Transverse colon (tissue), 4 donors: Measurements from ENCODE around the gene MGAT5B. TPM values are rescaled to one million over a fixed set of nuclear protein-coding genes. Genes with fewer than 3 reads are reported as not detected.

ENCODE experiments used
- DNase-seq: peaks from one replicate; pipeline ENCODE4 v3.0.0-alpha.2; 2019
- H3K27ac ChIP-seq, 4 donors: fragments of 200-600 bp; sonication (generic); 2 replicates each; pipeline ENCODE4 v1.5.1; 2016 to 2018; ENCODE audit warnings: inconsistent platforms in 4 of 4
- H3K27me3 ChIP-seq: fragments of 200-600 bp; sonication (generic); 2 replicates; pipeline ENCODE4 v1.5.1; 2017; ENCODE audit warnings: inconsistent platforms
- H3K36me3 ChIP-seq, 4 donors: fragments of 200-600 bp; sonication (generic); 2 replicates each; pipeline ENCODE4 v1.5.1; 2017 to 2019; ENCODE audit warnings: inconsistent platforms in 4 of 4
- H3K4me1 ChIP-seq, 4 donors: fragments of 200-600 bp; sonication (generic); 2 replicates each; pipeline ENCODE4 v1.5.1; 2017 to 2020; ENCODE audit warnings: inconsistent platforms in 4 of 4
- H3K4me3 ChIP-seq, 4 donors: fragments of 200-600 bp; sonication (generic); 1 replicate in 1 of 4; 2 replicates in 3 of 4; pipeline versions ENCODE4 v1.5.1 to v1.6.1; 2017 to 2019; ENCODE audit warnings: inconsistent platforms in 4 of 4
- H3K9me3 ChIP-seq, 2 donors: fragments of 200-600 bp; sonication (generic); 2 replicates each; pipeline ENCODE4 v1.5.1; 2017 to 2019; ENCODE audit warnings: inconsistent platforms in 2 of 2
- CTCF ChIP-seq, 5 experiments: fragments of 200-600 bp in 3 of 5; fragments of 450-650 bp in 2 of 5; sonication (generic) in 3 of 5; IDR thresholded peaks; 1 replicate in 2 of 5; 2 replicates in 3 of 5; pipeline ENCODE4 v1.5.1; 2016 to 2017; ENCODE audit warnings: antibody characterized with exemption in 5 of 5, inconsistent platforms in 3 of 5, mild to moderate bottlenecking in 2 of 5, moderate library complexity in 1 of 5
- EP300 ChIP-seq: sonication (generic); formaldehyde crosslinking; IDR thresholded peaks from one replicate; pipeline ENCODE4 v1.6.1; 2017; ENCODE audit warnings: antibody characterized with exemption, low read depth
- POLR2A ChIP-seq: fragments of 450-650 bp; IDR thresholded peaks from one replicate; pipeline ENCODE4 v1.6.1; 2016; ENCODE audit warnings: antibody characterized with exemption, mild to moderate bottlenecking, moderate library complexity
- POLR2AphosphoS5 ChIP-seq, 3 donors: sonication (generic); formaldehyde crosslinking; IDR thresholded peaks; one replicate each; pipeline ENCODE4 v1.6.1; 2016; ENCODE audit warnings: antibody characterized with exemption in 3 of 3
- WGBS, 2 donors: methylation state at CpG; one replicate each; pipeline ENCODE4 v1.1.5; 2018; ENCODE audit warnings: low coverage in 1 of 2; 5-methylcytosine and 5-hydroxymethylcytosine counted together
- in situ Hi-C, 4 donors: fragments of 200-750 bp; cut with MboI; loops; one replicate each; pipeline versions ENCODE4 v1.15.0 to v1.15.1; 2017; ENCODE audit warnings: low sequenced_read_pairs in 3 of 4, low pct_ligation_motif_present in 1 of 4, low pct_unique_long_range_greater_than_20kb in 1 of 4
- intact Hi-C: fragments of 100-400 bp; cut with DNase I; formaldehyde crosslinking; loops from one replicate; pipeline ENCODE4 v1.15.1; 2023; ENCODE audit warnings: low total_unique reads
- total RNA-seq, 4 donors: library from RNA; depleted of rRNA; stranded (reverse); fragments of >200 nt; gene quantifications; one replicate each; pipeline ENCODE4 v1.1.0, GENCODE V29; 2016

MGAT5B gene
- total RNA-seq, 4 donors from 2014 or later = not detected

DNA sequence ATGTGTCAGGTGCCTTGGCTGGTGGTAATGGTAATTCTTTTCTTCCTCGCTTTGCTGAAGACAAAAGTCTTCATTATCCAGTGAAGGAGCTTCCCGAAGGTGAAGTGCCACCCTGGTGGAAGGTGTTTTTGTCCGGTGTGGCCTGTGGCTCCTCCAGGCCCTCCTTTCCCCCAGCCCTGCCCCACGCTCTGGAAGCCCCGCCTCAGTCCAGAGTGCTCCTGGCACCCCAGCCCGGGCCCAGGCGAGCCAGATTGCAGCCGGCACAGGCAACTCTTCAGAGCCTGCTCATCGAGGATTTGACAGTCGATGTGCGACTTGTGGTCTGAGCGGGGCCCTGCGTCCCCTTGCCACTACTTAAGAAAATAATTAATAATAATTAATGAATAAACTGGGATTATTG is 93.7 kb downstream of the MGAT5B start:
- H3K36me3 ChIP-seq = no peaks in the 10 kb centered on the region
- intact Hi-C loops = no loop called here
- in situ Hi-C loops = no loop called here
- no peak for DNase-seq
- no peak for TF ChIP-seq CTCF (IDR thresholded peaks at IDR 0.05)
- no peak for TF ChIP-seq POLR2AphosphoS5 (IDR thresholded peaks at IDR 0.05)
- no peak for TF ChIP-seq EP300
- no peak for TF ChIP-seq POLR2A
- no peaks in the 10 kb centered on the region for H3K9me3 ChIP-seq
- H3K27ac ChIP-seq = no peak overlapping the region
- H3K4me3 ChIP-seq = no peak overlapping the region
- no peaks in the 10 kb centered on the region for H3K4me1 ChIP-seq
- WGBS, 2 donors = 60 to 100% methylated on average over 1 to 13 of the region's 13 CpGs
- peaks cover 22% of the 10 kb centered on the region for H3K27me3 ChIP-seq

GRCh38 chr17:76962858-76963257 is 94.7 kb downstream of the MGAT5B start:
- no peak overlapping the region for H3K4me3 ChIP-seq
- H3K4me1 ChIP-seq = no peaks in the 10 kb centered on the region
- TF ChIP-seq EP300 (no peak), CTCF (IDR thresholded peaks at IDR 0.05) (no peak), POLR2A (no peak), POLR2AphosphoS5 (IDR thresholded peaks at IDR 0.05) (no peak)
- H3K27me3 ChIP-seq = peaks cover 24% of the 10 kb centered on the region
- in situ Hi-C loops = no loop called here
- H3K27ac ChIP-seq = no peak overlapping the region
- DNase-seq = no peak
- 89% methylated on average over 1 of the region's 1 CpG; no CpG with 5 or more reads in 1 of the 2 donors for WGBS, 2 donors
- no peaks in the 10 kb centered on the region for H3K9me3 ChIP-seq
- H3K36me3 ChIP-seq = no peaks in the 10 kb centered on the region
- intact Hi-C loops = no loop called here

DNA sequence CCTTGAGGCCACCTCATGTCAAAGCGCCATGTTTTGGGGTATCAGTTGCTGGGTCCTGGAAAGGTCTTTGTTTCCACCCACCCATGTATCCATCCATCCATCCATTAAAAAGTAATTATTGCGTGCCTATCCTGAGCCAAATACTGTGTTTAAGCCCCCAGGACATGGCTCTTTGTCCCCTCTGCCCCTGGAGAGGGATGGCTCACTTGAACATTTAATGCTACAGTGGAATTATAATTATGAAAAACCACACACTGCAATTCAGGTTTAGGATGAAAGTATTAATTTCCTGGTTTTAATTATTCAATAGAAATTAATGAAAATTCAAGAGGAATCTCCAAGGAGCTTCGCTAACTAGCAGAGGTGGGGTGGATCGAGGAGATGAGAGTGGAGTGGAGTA is 97.8 kb downstream of the MGAT5B start:
- Histone ChIP-seq H3K27me3 (peaks cover 56% of the 10 kb centered on the region), H3K9me3 (no peaks in the 10 kb centered on the region), H3K27ac (no peak overlapping the region), H3K36me3 (no peaks in the 10 kb centered on the region), H3K4me1 (peaks cover 0 to 12% (median 3%) of the 10 kb centered on the region in 4 donors), H3K4me3 (no peak overlapping the region)
- TF ChIP-seq EP300 = no peak
- TF ChIP-seq POLR2A = no peak
- TF ChIP-seq POLR2AphosphoS5 (IDR thresholded peaks at IDR 0.05) = no peak
- no peak for TF ChIP-seq CTCF (IDR thresholded peaks at IDR 0.05)
- no peak for DNase-seq
- in situ Hi-C loops (no loop called here), intact Hi-C loops (no loop called here)
- 88 to 93% methylated on average over 4 of the region's 4 CpGs for WGBS, 2 donors

GRCh38 chr17:76966486-76967181 is 98.4 kb downstream of the MGAT5B start:
- TF ChIP-seq EP300 = no peak
- TF ChIP-seq POLR2A = no peak
- TF ChIP-seq POLR2AphosphoS5 (IDR thresholded peaks at IDR 0.05) = no peak
- no peak for TF ChIP-seq CTCF (IDR thresholded peaks at IDR 0.05)
- H3K9me3 ChIP-seq = no peaks in the 10 kb centered on the region
- in situ Hi-C loops = no loop called here
- peaks cover 0 to 12% (median 3%) of the 10 kb centered on the region in 4 donors for H3K4me1 ChIP-seq
- H3K36me3 ChIP-seq = no peaks in the 10 kb centered on the region
- WGBS, 2 donors = 62 to 71% methylated on average over 6 to 9 of the region's 9 CpGs
- DNase-seq = no peak
- H3K27me3 ChIP-seq = peaks cover 60% of the 10 kb centered on the region
- intact Hi-C loops = no loop called here
- no peak overlapping the region for H3K27ac ChIP-seq
- H3K4me3 ChIP-seq = no peak overlapping the region
